ENCODE measurements around the gene NTRK2.
"Not testable (repeated sequence)": the region's sequence is repeated elsewhere in the genome, so short reads cannot be mapped to it uniquely, and the experiment has no call there.

The NTRK2 gene

DNA sequence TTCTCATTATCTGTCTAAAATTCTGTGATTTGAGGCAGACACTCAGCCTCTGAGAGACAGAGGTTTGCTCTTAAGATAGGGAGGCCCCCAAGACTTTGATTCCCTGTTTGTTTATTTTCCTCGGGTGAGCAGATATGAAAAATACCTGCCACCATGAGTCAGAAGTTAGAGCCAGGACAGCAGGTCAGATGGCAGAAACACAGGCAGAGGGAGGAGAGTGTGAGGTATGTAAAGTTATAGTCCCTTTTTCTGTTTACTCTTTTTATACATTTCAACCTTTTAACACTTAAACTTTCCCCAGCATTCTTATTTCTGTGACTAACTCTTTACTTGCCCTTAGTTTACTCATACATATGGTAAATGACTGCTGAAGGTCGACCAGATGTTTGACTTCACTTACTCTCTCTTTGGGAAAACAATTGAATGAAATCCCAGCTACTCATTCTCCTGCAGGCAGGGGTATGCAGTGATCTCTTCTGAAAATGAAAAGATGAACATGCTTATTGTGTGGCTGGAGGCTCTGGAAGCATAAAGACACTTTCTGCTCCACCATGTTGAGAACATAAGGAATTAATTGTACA lies 383.8 kb downstream of the NTRK2 start:
- Histone ChIP-seq H3K4me1 (ENCODE audit: control insufficient read depth, insufficient read depth, low read length) (no peaks in the 10 kb centered on the region), H3K27me3 (ENCODE audit: control insufficient read depth, insufficient read depth, low read length, poor library complexity, severe bottlenecking) (no peaks in the 10 kb centered on the region), H3K27ac (ENCODE audit: insufficient read depth, low read depth, low read length, poor library complexity, severe bottlenecking) (no peak overlapping the region), H3K9me3 (ENCODE audit: control insufficient read depth, low read length) (no peaks in the 10 kb centered on the region), H3K36me3 (ENCODE audit: control insufficient read depth, insufficient read depth, low read length) (no peaks in the 10 kb centered on the region), H3K4me3 (ENCODE audit: insufficient read depth, low read depth, low read length) (no peak overlapping the region)
- 58 to 65% methylated on average over 2 of the region's 2 CpGs for WGBS, 2 experiments

DNA sequence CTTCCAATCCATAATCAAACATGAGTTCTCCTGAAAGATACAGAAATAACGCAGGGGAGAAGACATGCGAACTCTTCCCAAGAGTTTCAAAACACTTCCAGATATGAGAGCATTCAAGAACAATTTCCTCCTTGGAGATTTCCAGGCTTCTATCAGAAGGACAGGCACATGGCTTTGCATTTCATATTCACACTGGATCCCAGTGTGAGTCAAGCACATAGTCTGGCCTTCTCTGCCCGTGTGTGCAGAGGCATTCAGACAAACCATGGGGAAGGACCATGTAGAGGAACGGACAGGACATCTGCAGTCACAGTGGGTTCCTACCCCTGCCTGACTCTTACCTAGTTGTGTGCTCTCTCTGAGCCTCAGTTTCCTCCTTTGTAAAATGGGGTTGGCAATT lies 384.5 kb downstream of the NTRK2 start:
- Histone ChIP-seq H3K36me3 (ENCODE audit: control insufficient read depth, insufficient read depth, low read length) (no peaks in the 10 kb centered on the region), H3K27me3 (ENCODE audit: control insufficient read depth, insufficient read depth, low read length, poor library complexity, severe bottlenecking) (no peaks in the 10 kb centered on the region), H3K9me3 (ENCODE audit: control insufficient read depth, low read length) (no peaks in the 10 kb centered on the region), H3K27ac (ENCODE audit: insufficient read depth, low read depth, low read length, poor library complexity, severe bottlenecking) (no peak overlapping the region), H3K4me3 (ENCODE audit: insufficient read depth, low read depth, low read length) (no peak overlapping the region), H3K4me1 (ENCODE audit: control insufficient read depth, insufficient read depth, low read length) (no peaks in the 10 kb centered on the region)
- WGBS, 2 experiments = 94 to 96% methylated on average over 4 of the region's 4 CpGs

DNA sequence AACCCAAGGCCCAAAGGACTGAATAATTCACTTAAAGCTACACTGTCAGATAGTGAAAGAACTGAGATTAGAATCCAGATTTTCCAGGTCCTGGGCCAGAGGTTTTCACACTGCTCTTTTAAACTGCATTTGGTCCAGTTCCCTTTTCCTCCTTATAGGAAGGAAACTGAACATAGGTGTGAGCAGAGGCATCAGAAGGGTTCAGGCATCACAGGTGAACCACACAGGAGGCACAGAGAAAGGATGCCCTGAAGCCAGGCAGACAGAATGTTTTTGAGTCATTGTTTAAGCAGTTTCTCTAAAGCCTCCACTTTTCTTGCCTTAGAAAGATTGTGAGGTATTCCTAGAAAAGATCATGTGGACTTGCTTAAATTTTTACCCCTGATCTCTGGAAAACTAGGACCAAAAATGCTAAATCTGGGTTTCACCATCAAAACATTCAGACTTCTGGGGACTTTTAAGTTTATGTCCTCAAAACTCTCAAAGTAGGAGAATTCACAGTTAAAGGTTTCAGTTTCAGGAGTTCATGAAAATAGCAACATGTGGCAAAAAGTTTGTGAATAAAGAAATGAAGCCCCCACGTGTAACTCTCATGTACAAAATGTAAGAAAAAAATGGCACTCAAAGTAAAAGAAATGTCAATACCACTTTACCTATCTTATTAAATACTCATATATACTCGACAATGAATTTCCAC lies 386.1 kb downstream of the NTRK2 start:
- WGBS, 2 experiments = 90 to 91% methylated on average over 2 of the region's 2 CpGs
- no peaks in the 10 kb centered on the region for H3K9me3 ChIP-seq (ENCODE audit: control insufficient read depth, low read length)
- no peaks in the 10 kb centered on the region for H3K36me3 ChIP-seq (ENCODE audit: control insufficient read depth, insufficient read depth, low read length)
- H3K27ac ChIP-seq (ENCODE audit: insufficient read depth, low read depth, low read length, poor library complexity, severe bottlenecking) = no peak overlapping the region
- H3K4me1 ChIP-seq (ENCODE audit: control insufficient read depth, insufficient read depth, low read length) = no peaks in the 10 kb centered on the region
- H3K27me3 ChIP-seq (ENCODE audit: control insufficient read depth, insufficient read depth, low read length, poor library complexity, severe bottlenecking) = no peaks in the 10 kb centered on the region
- no peak overlapping the region for H3K4me3 ChIP-seq (ENCODE audit: insufficient read depth, low read depth, low read length)

DNA sequence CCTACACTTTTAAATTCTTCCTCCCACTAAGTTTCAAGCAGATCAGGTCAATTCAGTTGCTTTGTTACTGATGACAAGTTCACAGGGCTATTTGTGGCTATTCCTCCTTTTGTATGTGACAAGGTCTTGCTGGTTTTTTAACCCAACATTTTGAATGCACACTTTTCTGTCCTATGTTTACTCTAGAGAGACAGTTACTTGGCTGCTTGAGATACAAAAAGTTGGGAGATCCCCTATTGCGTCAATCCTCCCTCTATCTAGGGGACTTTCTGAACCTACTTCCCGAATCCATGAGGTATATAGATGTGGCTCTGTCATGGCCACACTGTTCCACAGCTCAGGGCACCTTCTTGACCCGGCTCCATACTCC lies 386.7 kb downstream of the NTRK2 start:
- H3K36me3 ChIP-seq (ENCODE audit: control insufficient read depth, insufficient read depth, low read length) = no peaks in the 10 kb centered on the region
- no peaks in the 10 kb centered on the region for H3K4me1 ChIP-seq (ENCODE audit: control insufficient read depth, insufficient read depth, low read length)
- H3K27me3 ChIP-seq (ENCODE audit: control insufficient read depth, insufficient read depth, low read length, poor library complexity, severe bottlenecking) = no peaks in the 10 kb centered on the region
- H3K9me3 ChIP-seq (ENCODE audit: control insufficient read depth, low read length) = no peaks in the 10 kb centered on the region
- WGBS, 2 experiments = 90 to 95% methylated on average over 3 of the region's 3 CpGs
- H3K4me3 ChIP-seq (ENCODE audit: insufficient read depth, low read depth, low read length) = no peak overlapping the region
- H3K27ac ChIP-seq (ENCODE audit: insufficient read depth, low read depth, low read length, poor library complexity, severe bottlenecking) = no peak overlapping the region

DNA sequence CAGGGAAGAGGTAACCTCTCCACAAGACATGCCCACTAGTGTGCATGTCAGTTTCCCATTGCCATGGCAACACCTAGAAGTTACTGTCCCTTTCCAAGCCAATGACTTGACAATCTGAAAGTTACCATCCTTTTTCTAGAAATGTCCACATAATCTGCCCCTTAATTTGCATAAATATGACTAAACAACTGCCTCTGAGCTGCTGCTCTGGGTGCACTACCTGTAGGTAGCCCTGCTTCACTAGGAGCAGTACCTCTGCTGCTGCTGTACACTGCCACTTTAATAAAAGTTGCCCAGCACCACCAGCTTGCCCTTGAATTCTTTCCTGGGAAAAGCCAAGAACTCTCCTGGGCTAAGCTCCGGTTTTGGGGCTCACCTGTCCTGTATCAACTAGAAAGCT lies 392.4 kb downstream of the NTRK2 start:
- Histone ChIP-seq H3K27ac (ENCODE audit: insufficient read depth, low read depth, low read length, poor library complexity, severe bottlenecking) (no peak overlapping the region), H3K36me3 (ENCODE audit: control insufficient read depth, insufficient read depth, low read length) (no peaks in the 10 kb centered on the region), H3K4me1 (ENCODE audit: control insufficient read depth, insufficient read depth, low read length) (no peaks in the 10 kb centered on the region), H3K4me3 (ENCODE audit: insufficient read depth, low read depth, low read length) (no peak overlapping the region), H3K27me3 (ENCODE audit: control insufficient read depth, insufficient read depth, low read length, poor library complexity, severe bottlenecking) (no peaks in the 10 kb centered on the region), H3K9me3 (ENCODE audit: control insufficient read depth, low read length) (no peaks in the 10 kb centered on the region)
- WGBS, 2 experiments = 88 to 92% methylated on average over 1 of the region's 1 CpG

DNA sequence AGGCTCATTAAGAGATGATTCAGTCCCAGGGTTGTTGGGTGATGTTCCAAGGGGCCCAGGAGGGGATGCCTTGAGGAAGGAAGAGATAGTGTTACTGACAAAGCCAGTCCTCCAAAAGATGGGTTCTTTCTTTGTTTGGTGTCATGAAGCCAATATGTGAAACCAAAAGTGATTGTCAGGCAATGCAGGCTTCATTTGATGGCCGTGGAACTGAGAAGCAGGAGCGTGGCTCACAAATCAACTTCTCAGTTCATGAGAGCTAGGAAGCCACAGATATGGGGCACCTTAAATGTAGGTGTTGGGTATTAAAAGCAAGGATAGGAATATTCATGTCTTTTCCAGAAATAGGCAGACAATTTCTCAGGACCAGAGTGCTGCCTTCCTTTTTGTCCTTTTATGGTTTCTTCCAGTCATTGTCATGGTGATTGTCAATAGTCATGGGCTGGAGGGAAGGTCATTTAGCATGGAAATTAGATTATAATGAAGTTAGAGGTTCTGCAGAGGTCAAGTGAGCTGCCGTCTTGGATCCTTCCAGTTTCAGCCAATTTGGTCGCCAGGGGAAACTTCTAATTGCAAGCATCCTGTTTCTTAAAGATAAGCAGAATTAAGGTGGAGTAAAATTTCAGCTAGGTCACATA lies 393.0 kb downstream of the NTRK2 start:
- no peak overlapping the region for H3K27ac ChIP-seq (ENCODE audit: insufficient read depth, low read depth, low read length, poor library complexity, severe bottlenecking)
- H3K9me3 ChIP-seq (ENCODE audit: control insufficient read depth, low read length) = no peaks in the 10 kb centered on the region
- 90 to 94% methylated on average over 4 of the region's 4 CpGs for WGBS, 2 experiments
- no peak overlapping the region for H3K4me3 ChIP-seq (ENCODE audit: insufficient read depth, low read depth, low read length)
- no peaks in the 10 kb centered on the region for H3K27me3 ChIP-seq (ENCODE audit: control insufficient read depth, insufficient read depth, low read length, poor library complexity, severe bottlenecking)
- no peaks in the 10 kb centered on the region for H3K36me3 ChIP-seq (ENCODE audit: control insufficient read depth, insufficient read depth, low read length)
- H3K4me1 ChIP-seq (ENCODE audit: control insufficient read depth, insufficient read depth, low read length) = no peaks in the 10 kb centered on the region

DNA sequence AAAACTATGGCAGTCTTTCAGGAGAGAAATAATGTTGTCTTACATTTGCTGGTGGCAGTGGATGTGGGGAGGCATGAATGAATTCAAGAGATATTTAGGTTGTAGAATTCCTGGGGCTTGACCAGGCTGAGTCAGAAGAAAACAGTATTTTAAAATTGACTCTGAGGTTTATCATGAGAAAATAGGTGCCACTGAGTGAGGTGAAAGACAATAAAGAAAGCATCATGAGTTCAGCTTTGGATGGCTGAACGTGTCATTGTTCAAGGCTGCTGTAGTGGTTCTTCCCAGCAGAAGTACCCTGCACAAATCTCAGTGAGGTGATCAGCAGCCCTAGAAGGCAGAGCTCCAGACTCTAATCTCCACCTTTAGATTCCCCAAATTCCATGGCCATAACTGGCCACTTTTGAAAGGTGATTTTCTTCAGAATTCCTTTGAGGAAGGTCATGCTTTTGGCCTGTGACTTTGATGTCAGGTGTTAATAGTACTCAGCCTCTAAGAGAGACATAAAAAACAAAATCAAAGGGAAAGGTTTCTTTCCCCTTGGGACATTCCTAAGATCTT lies 395.4 kb downstream of the NTRK2 start:
- no peaks in the 10 kb centered on the region for H3K36me3 ChIP-seq (ENCODE audit: control insufficient read depth, insufficient read depth, low read length)
- WGBS, 2 experiments = 92% methylated on average over 1 of the region's 1 CpG
- no peaks in the 10 kb centered on the region for H3K9me3 ChIP-seq (ENCODE audit: control insufficient read depth, low read length)
- no peaks in the 10 kb centered on the region for H3K27me3 ChIP-seq (ENCODE audit: control insufficient read depth, insufficient read depth, low read length, poor library complexity, severe bottlenecking)
- H3K4me1 ChIP-seq (ENCODE audit: control insufficient read depth, insufficient read depth, low read length) = no peaks in the 10 kb centered on the region
- no peak overlapping the region for H3K27ac ChIP-seq (ENCODE audit: insufficient read depth, low read depth, low read length, poor library complexity, severe bottlenecking)
- H3K4me3 ChIP-seq (ENCODE audit: insufficient read depth, low read depth, low read length) = no peak overlapping the region

DNA sequence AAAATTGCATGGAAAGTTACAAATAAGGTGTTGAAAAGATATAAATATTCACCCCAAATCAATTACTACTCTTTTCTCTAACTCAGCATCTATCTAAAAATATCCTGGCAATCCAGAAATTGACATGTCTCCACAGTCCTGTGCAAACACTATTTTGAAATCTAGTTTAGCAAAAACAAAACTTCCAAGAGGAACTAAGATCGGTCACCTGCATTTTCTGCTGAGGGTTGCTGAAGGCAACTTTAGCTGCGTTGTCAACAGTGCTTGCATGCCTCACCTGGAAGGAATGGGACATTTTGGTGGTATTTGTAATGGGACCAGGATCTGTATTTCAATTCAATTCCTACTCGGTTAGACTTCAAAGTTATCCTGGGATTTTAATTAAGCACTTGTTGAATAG lies 398.3 kb downstream of the NTRK2 start:
- Histone ChIP-seq H3K9me3 (ENCODE audit: control insufficient read depth, low read length) (no peaks in the 10 kb centered on the region), H3K4me1 (ENCODE audit: control insufficient read depth, insufficient read depth, low read length) (no peaks in the 10 kb centered on the region), H3K36me3 (ENCODE audit: control insufficient read depth, insufficient read depth, low read length) (no peaks in the 10 kb centered on the region), H3K4me3 (ENCODE audit: insufficient read depth, low read depth, low read length) (no peak overlapping the region), H3K27ac (ENCODE audit: insufficient read depth, low read depth, low read length, poor library complexity, severe bottlenecking) (no peak overlapping the region), H3K27me3 (ENCODE audit: control insufficient read depth, insufficient read depth, low read length, poor library complexity, severe bottlenecking) (no peaks in the 10 kb centered on the region)
- WGBS, 2 experiments = 91 to 98% methylated on average over 3 of the region's 3 CpGs

DNA sequence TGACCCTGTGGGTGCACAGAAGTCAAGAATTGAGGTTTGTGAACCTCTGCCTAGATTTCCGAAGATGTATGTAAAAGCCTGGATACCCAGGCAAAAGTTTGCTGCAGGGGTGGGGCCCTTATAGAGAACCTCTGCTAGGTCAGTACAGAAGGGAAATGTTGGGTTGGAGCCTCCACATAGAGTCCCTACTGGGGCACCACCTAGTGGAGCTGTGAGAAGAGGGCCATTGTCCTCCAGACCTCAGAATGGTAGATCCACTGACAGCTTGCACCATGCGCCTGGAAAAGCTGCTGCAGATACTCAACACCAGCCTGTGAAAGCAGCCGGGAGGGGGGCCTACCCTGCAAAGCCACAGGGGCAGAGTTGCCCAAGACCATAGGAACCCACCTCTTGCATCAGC lies 399.9 kb downstream of the NTRK2 start:
- H3K9me3 ChIP-seq (ENCODE audit: control insufficient read depth, low read length); H3K27me3 ChIP-seq (ENCODE audit: control insufficient read depth, insufficient read depth, low read length, poor library complexity, severe bottlenecking); H3K4me3 ChIP-seq (ENCODE audit: insufficient read depth, low read depth, low read length); H3K27ac ChIP-seq (ENCODE audit: insufficient read depth, low read depth, low read length, poor library complexity, severe bottlenecking); H3K4me1 ChIP-seq (ENCODE audit: control insufficient read depth, insufficient read depth, low read length); H3K36me3 ChIP-seq (ENCODE audit: control insufficient read depth, insufficient read depth, low read length): not testable (repeated sequence)
- WGBS, 2 experiments = 94 to 97% methylated on average over 3 of the region's 3 CpGs

Measured in ectodermal cell (in vitro differentiated cells).